B cell (primary cell): Measurements from ENCODE around the gene CLK4. TPM values are rescaled to one million over a fixed set of nuclear protein-coding genes. Genes with fewer than 3 reads are reported as not detected.

Source experiments
- ATAC-seq: fragments of 200-7000 bp; cut with Tn5 transposase; one replicate; pipeline ENCODE4 v1.10.0; 2021; ENCODE audit warnings: low read depth, mild to moderate bottlenecking, moderate number of reproducible peaks, moderate library complexity
- CTCF ChIA-PET: fragments of 350-600 bp; sonication (Branson Sonifier 250); formaldehyde crosslinking; loops from one replicate; lab custom pipeline; 2021; ENCODE audit warnings: antibody characterized with exemption, inconsistent platforms; lab: Charles Lee
- POLR2A ChIA-PET: fragments of 350-600 bp; sonication (Branson Sonifier 250); formaldehyde crosslinking; loops from one replicate; lab custom pipeline; 2021; ENCODE audit warnings: antibody characterized with exemption; lab: Charles Lee
- DNase-seq: peaks from one replicate; pipeline ENCODE4 v3.0.0; 2013
- H2AFZ ChIP-seq: 2 replicates; pipeline ENCODE4 v1.6.1; 2012; ENCODE audit warnings: mild to moderate bottlenecking, low read depth, low read length; ENCODE audit not compliant: insufficient read depth, poor library complexity, severe bottlenecking
- H3K27ac ChIP-seq, 2 donors: 1 replicate in 1 of 2; 2 replicates in 1 of 2; pipeline ENCODE4 v1.5.1; 2012 to 2013; ENCODE audit warnings: low read length in 2 of 2, mild to moderate bottlenecking in 2 of 2, moderate library complexity in 1 of 2
- H3K27me3 ChIP-seq, 4 experiments: fragments of 200-600 bp in 1 of 4; sonication (generic) in 1 of 4; replicated peaks in 1 of 4; 1 replicate in 2 of 4; 2 replicates in 2 of 4; pipeline versions ENCODE4 v1.6.1 to v1.7.0; 2013 to 2016; ENCODE audit warnings: low read length in 3 of 4, mild to moderate bottlenecking in 2 of 4, mixed read lengths in 1 of 4, moderate library complexity in 1 of 4; ENCODE audit not compliant: insufficient read depth in 4 of 4, control insufficient read depth in 3 of 4; ENCODE audit errors: control extremely low read depth in 1 of 4
- H3K36me3 ChIP-seq, 2 experiments: replicated peaks in 1 of 2; 1 replicate in 1 of 2; 2 replicates in 1 of 2; pipeline versions ENCODE4 v1.6.1 to v1.7.1; 2013; ENCODE audit warnings: low read length in 1 of 2; ENCODE audit not compliant: insufficient read depth in 2 of 2, control insufficient read depth in 1 of 2; ENCODE audit errors: control extremely low read depth in 1 of 2, extremely low read depth in 1 of 2
- H3K4me1 ChIP-seq, 2 donors: fragments of 200-600 bp in 1 of 2; sonication (generic) in 1 of 2; 1 replicate in 1 of 2; 2 replicates in 1 of 2; pipeline versions ENCODE4 v1.5.1 to v1.6.1; 2013 to 2017; ENCODE audit warnings: low read length in 2 of 2; ENCODE audit not compliant: control insufficient read depth in 2 of 2, insufficient read depth in 2 of 2
- H3K4me2 ChIP-seq: replicated peaks from 2 replicates; pipeline ENCODE3; 2012; ENCODE audit warnings: mild to moderate bottlenecking, low read depth, low read length; ENCODE audit not compliant: poor library complexity, severe bottlenecking
- H3K4me3 ChIP-seq, 5 experiments: fragments of 200-600 bp in 1 of 5; sonication (generic) in 1 of 5; 1 replicate in 3 of 5; 2 replicates in 2 of 5; pipeline versions ENCODE4 v1.5.1 to v1.7.0; 2011 to 2016; ENCODE audit warnings: low read length in 4 of 5, mild to moderate bottlenecking in 4 of 5, low read depth in 2 of 5, control low read depth in 1 of 5, moderate library complexity in 1 of 5; ENCODE audit not compliant: insufficient read depth in 1 of 5; ENCODE audit errors: control extremely low read depth in 1 of 5, extremely low read depth in 1 of 5
- H3K79me2 ChIP-seq: fragments of 200-600 bp; sonication (generic); one replicate; pipeline ENCODE4 v1.6.0; 2016; ENCODE audit warnings: low read length; ENCODE audit not compliant: control insufficient read depth, insufficient read depth
- H3K9ac ChIP-seq: fragments of 200-600 bp; sonication (generic); 2 replicates; pipeline ENCODE4 v1.6.1; 2017; ENCODE audit warnings: mild to moderate bottlenecking, low read length, moderate library complexity
- H3K9me3 ChIP-seq, 3 donors: one replicate each; pipeline versions ENCODE4 v1.6.1 to v1.7.1; 2013; ENCODE audit warnings: low read length in 2 of 3; ENCODE audit not compliant: control insufficient read depth in 2 of 3, insufficient read depth in 1 of 3; ENCODE audit errors: control extremely low read depth in 1 of 3
- H4K20me1 ChIP-seq: 2 replicates; pipeline ENCODE4 v1.6.0; 2012; ENCODE audit warnings: mild to moderate bottlenecking, low read length; ENCODE audit not compliant: insufficient read depth, control insufficient read depth, poor library complexity, severe bottlenecking
- H3K27ac Mint-ChIP-seq: one replicate; pipeline ENCODE4 v1.8.0; 2021; ENCODE audit warnings: mixed read lengths
- H3K27me3 Mint-ChIP-seq: one replicate; pipeline ENCODE4 v1.8.0; 2021; ENCODE audit warnings: mixed read lengths
- H3K4me1 Mint-ChIP-seq: one replicate; pipeline ENCODE4 v1.8.0; 2021; ENCODE audit warnings: mixed read lengths
- H3K4me3 Mint-ChIP-seq: one replicate; pipeline ENCODE4 v1.8.0; 2021; ENCODE audit warnings: mixed read lengths
- H3K9me3 Mint-ChIP-seq: one replicate; pipeline ENCODE4 v1.8.0; 2022; ENCODE audit warnings: mixed read lengths; ENCODE audit not compliant: insufficient read depth
- CTCF ChIP-seq: fragments of 200-600 bp; IDR thresholded peaks from one replicate; pipeline ENCODE4 v1.8.0; 2022; ENCODE audit warnings: antibody characterized with exemption, mild to moderate bottlenecking
- EZH2 ChIP-seq: IDR thresholded peaks from 2 replicates; pipeline ENCODE4 v1.6.1; 2012; ENCODE audit warnings: borderline replicate concordance, low read depth, mild to moderate bottlenecking, moderate library complexity, low read length; ENCODE audit not compliant: insufficient read depth, poor library complexity, severe bottlenecking
- WGBS: methylation state at CpG from one replicate; pipeline ENCODE4 v1.1.5; 2013; ENCODE audit warnings: missing lambda C conversion rate; ENCODE audit not compliant: insufficient coverage; 5-methylcytosine and 5-hydroxymethylcytosine counted together
- intact Hi-C: fragments of 100-400 bp; cut with micrococcal nuclease; formaldehyde crosslinking; loops from one replicate; pipeline ENCODE4 v1.10.0; 2022
- polyA plus RNA-seq: library from polyadenylated mRNA; depleted of rRNA; stranded (reverse); fragments of >200 nt; gene quantifications from 2 replicates; pipeline ENCODE4 v1.2.3, GENCODE V29; 2012
- total RNA-seq, 2 donors: library from RNA; stranded (reverse); fragments of 120-200 nt in 1 of 2; gene quantifications; 1 replicate in 1 of 2; 2 replicates in 1 of 2; pipeline versions ENCODE4 v1.2.3 to v1.2.4, GENCODE V29; 2013 to 2022

CLK4 gene
- total and polyA plus RNA-seq, 2 donors (not counting 1 experiment from before 2014, with no cell fraction given), result 72.3 to 132 TPM

- intact Hi-C loops, result no loop called here
- Histone ChIP-seq H3K27ac (no peak overlapping the region), H3K79me2 (no peaks in the 10 kb centered on the region), H3K4me1 (no peaks in the 10 kb centered on the region), H3K9ac (no peak overlapping the region), H2AFZ (no peak overlapping the region), H3K36me3 (no peaks in the 10 kb centered on the region), H3K9me3 (peaks cover 0 to 25% (median 0%) of the 10 kb centered on the region in 3 donors), H4K20me1 (no peaks in the 10 kb centered on the region), H3K4me3 (no peak overlapping the region), H3K4me2 (no peak overlapping the region), H3K27me3 (no peaks in the 10 kb centered on the region)
- Mint-ChIP-seq H3K27me3 (peaks cover 17% of the 10 kb centered on the region), H3K27ac (no peak overlapping the region), H3K4me3 (no peak overlapping the region), H3K9me3 (no peaks in the 10 kb centered on the region), H3K4me1 (no peaks in the 10 kb centered on the region)
- WGBS, result 78% methylated on average over 3 of the region's 3 CpGs
- ChIA-PET POLR2A (no interaction called here), CTCF (no interaction called here)
- ATAC-seq (no peak), DNase-seq (no peak)
- TF ChIP-seq EZH2, result no peak
- TF ChIP-seq CTCF, result no peak
Observed at GRCh38 chr5:178664141-178664540, 37.3 kb upstream of the CLK4 start.

GRCh38 chr5:178662541-178662860, 35.7 kb upstream of the CLK4 start:
- Histone ChIP-seq H4K20me1 (no peaks in the 10 kb centered on the region), H3K9ac (no peak overlapping the region), H3K27me3 (peaks cover 0 to 3% (median 0%) of the 10 kb centered on the region in 4 experiments), H3K27ac (no peak overlapping the region), H3K4me2 (no peak overlapping the region), H2AFZ (no peak overlapping the region), H3K9me3 (peaks cover 0 to 22% (median 0%) of the 10 kb centered on the region in 3 donors), H3K4me3 (no peak overlapping the region), H3K79me2 (no peaks in the 10 kb centered on the region), H3K36me3 (no peaks in the 10 kb centered on the region), H3K4me1 (no peaks in the 10 kb centered on the region)
- TF ChIP-seq EZH2 (no peak), CTCF (no peak)
- Mint-ChIP-seq H3K27me3 (peaks cover 18% of the 10 kb centered on the region), H3K9me3 (no peaks in the 10 kb centered on the region), H3K4me1 (no peaks in the 10 kb centered on the region), H3K27ac (no peak overlapping the region), H3K4me3 (no peak overlapping the region)
- CTCF ChIA-PET, result no interaction called here
- POLR2A ChIA-PET, result no interaction called here
- intact Hi-C loops, result no loop called here
- ATAC-seq (no peak), DNase-seq (no peak)
- 88% methylated on average over 7 of the region's 10 CpGs for WGBS
